Esophagus muscularis mucosa (tissue), 4 donors: ENCODE measurements around the gene KIR2DL3. TPM values are rescaled to one million over a fixed set of nuclear protein-coding genes. Genes with fewer than 3 reads are reported as not detected.

Experiments
- DNase-seq: peaks from one replicate; pipeline ENCODE4 v3.0.0-alpha.2; 2017; ENCODE audit errors: extremely low spot score
- H3K27ac ChIP-seq, 4 donors: fragments of 200-600 bp; sonication (generic); replicated peaks in 1 of 4; 1 replicate in 3 of 4; 2 replicates in 1 of 4; pipeline ENCODE4 v1.5.1; 2016 to 2019; ENCODE audit warnings: mild to moderate bottlenecking in 1 of 4
- H3K27me3 ChIP-seq, 4 donors: fragments of 200-600 bp; sonication (generic); one replicate each; pipeline versions ENCODE4 v1.5.1 to v1.6.0; 2016 to 2019
- H3K36me3 ChIP-seq, 4 donors: fragments of 200-600 bp; sonication (generic); one replicate each; pipeline ENCODE4 v1.5.1; 2016 to 2019
- H3K4me1 ChIP-seq, 4 donors: fragments of 200-600 bp; sonication (generic); one replicate each; pipeline ENCODE4 v1.5.1; 2016 to 2019
- H3K4me3 ChIP-seq, 4 donors: fragments of 200-600 bp; sonication (generic); 1 replicate in 2 of 4; 2 replicates in 2 of 4; pipeline ENCODE4 v1.5.1; 2016 to 2019; ENCODE audit warnings: mild to moderate bottlenecking in 4 of 4, moderate library complexity in 1 of 4
- H3K9me3 ChIP-seq, 4 donors: fragments of 200-600 bp; sonication (generic); 1 replicate in 3 of 4; 2 replicates in 1 of 4; pipeline ENCODE4 v1.5.1; 2016 to 2019
- CTCF ChIP-seq, 3 experiments: fragments of 200-600 bp in 2 of 3; fragments of 450-650 bp in 1 of 3; sonication (generic) in 2 of 3; IDR thresholded peaks; one replicate each; pipeline ENCODE4 v1.5.1; 2017 to 2019; ENCODE audit warnings: antibody characterized with exemption in 3 of 3, mild to moderate bottlenecking in 2 of 3, moderate library complexity in 1 of 3
- EP300 ChIP-seq: sonication (generic); formaldehyde crosslinking; IDR thresholded peaks from one replicate; pipeline ENCODE4 v1.6.1; 2017; ENCODE audit warnings: antibody characterized with exemption
- POLR2A ChIP-seq: fragments of 450-650 bp; IDR thresholded peaks from one replicate; pipeline ENCODE4 v1.6.1; 2017; ENCODE audit warnings: antibody characterized with exemption, moderate library complexity, mild to moderate bottlenecking, low read depth
- POLR2AphosphoS5 ChIP-seq, 2 donors: sonication (generic); formaldehyde crosslinking; IDR thresholded peaks; one replicate each; pipeline ENCODE4 v1.6.1; 2017; ENCODE audit warnings: antibody characterized with exemption in 2 of 2
- WGBS: methylation state at CpG from one replicate; pipeline ENCODE4 v1.1.5; 2018; 5-methylcytosine and 5-hydroxymethylcytosine counted together
- intact Hi-C: fragments of 100-400 bp; cut with DNase I; formaldehyde crosslinking; loops from one replicate; pipeline ENCODE4 v1.15.1; 2023
- small RNA-seq, 3 donors: library from RNA; depleted of rRNA; stranded (forward); fragments of <200 nt; gene quantifications; one replicate each; pipeline ENCODE3, GENCODE V24; 2016
- total RNA-seq, 4 donors: library from RNA; depleted of rRNA; stranded (reverse); fragments of >200 nt; gene quantifications; one replicate each; pipeline versions ENCODE4 v1.1.0 to v1.2.1, GENCODE V29; 2016

KIR2DL3 gene
- total RNA-seq, 4 donors from 2014 or later, result not detected

- intact Hi-C loops, result no loop called here
These were observed 52.4 kb downstream of the KIR2DL3 start for GRCh38 chr19:54790711-54791110.

GRCh38 chr19:54791476-54791875 lies 53.2 kb downstream of the KIR2DL3 start:
- WGBS, result 88% methylated on average over 6 of the region's 6 CpGs
- DNase-seq, result no peak

More at GRCh38 chr19:54790711-54791110, 52.4 kb downstream of the KIR2DL3 start:
- no peaks in the 10 kb centered on the region for H3K36me3 ChIP-seq
- H3K27me3 ChIP-seq, result peaks cover 0 to 14% (median 0%) of the 10 kb centered on the region in 4 donors
- H3K4me3 ChIP-seq, result no peak overlapping the region
- WGBS, result 65% methylated on average over 3 of the region's 5 CpGs
- H3K27ac ChIP-seq, result no peak overlapping the region
- TF ChIP-seq POLR2A, result no peak
- H3K4me1 ChIP-seq, result no peaks in the 10 kb centered on the region
- H3K9me3 ChIP-seq, result no peaks in the 10 kb centered on the region
- DNase-seq, result no peak

GRCh38 chr19:54792814-54793213 lies 54.5 kb downstream of the KIR2DL3 start:
- 62% methylated on average over 8 of the region's 8 CpGs for WGBS
- peak overlapping the region; percentile 13 to 29 (median 20) for H3K4me3 ChIP-seq

More at GRCh38 chr19:54791476-54791875, 53.2 kb downstream of the KIR2DL3 start:
- intact Hi-C loops, result no loop called here
- H3K27me3 ChIP-seq, result peaks cover 0 to 11% (median 0%) of the 10 kb centered on the region in 4 donors
- H3K4me1 ChIP-seq, result no peaks in the 10 kb centered on the region
- no peaks in the 10 kb centered on the region for H3K9me3 ChIP-seq
- no peaks in the 10 kb centered on the region for H3K36me3 ChIP-seq
- TF ChIP-seq CTCF (IDR thresholded peaks at IDR 0.05) (no peak), POLR2A (no peak), EP300 (no peak), POLR2AphosphoS5 (IDR thresholded peaks at IDR 0.05) (no peak)
- no peak overlapping the region for H3K4me3 ChIP-seq
- H3K27ac ChIP-seq, result no peak overlapping the region

GRCh38 chr19:54795758-54796157 lies 57.4 kb downstream of the KIR2DL3 start:
- 52% methylated on average over 1 of the region's 1 CpG for WGBS
- TF ChIP-seq CTCF (IDR thresholded peaks at IDR 0.05) (no peak), EP300 (no peak)
- H3K27ac ChIP-seq, result no peak overlapping the region
- intact Hi-C loops, result no loop called here
- H3K9me3 ChIP-seq, result peaks cover 0 to 6% (median 0%) of the 10 kb centered on the region in 4 donors
- H3K4me1 ChIP-seq, result no peaks in the 10 kb centered on the region
- H3K4me3 ChIP-seq, result no peak overlapping the region
- peaks cover 0 to 16% (median 0%) of the 10 kb centered on the region in 4 donors for H3K27me3 ChIP-seq
- H3K36me3 ChIP-seq, result no peaks in the 10 kb centered on the region
- DNase-seq, result no peak

More at GRCh38 chr19:54792814-54793213, 54.5 kb downstream of the KIR2DL3 start:
- Histone ChIP-seq H3K4me1 (no peaks in the 10 kb centered on the region), H3K36me3 (no peaks in the 10 kb centered on the region), H3K27me3 (peaks cover 0 to 15% (median 0%) of the 10 kb centered on the region in 4 donors), H3K27ac (no peak overlapping the region), H3K9me3 (no peaks in the 10 kb centered on the region)
- intact Hi-C loops, result no loop called here
- TF ChIP-seq POLR2AphosphoS5 (IDR thresholded peaks at IDR 0.05), result no peak
- TF ChIP-seq POLR2A, result no peak
- no peak for DNase-seq

Small RNAs within 50 kb of the gene (small RNA-seq; reads per million reads assigned to genes)
- gene AC245128.2 (0 reads per million in 3 donors), gene KIR3DP1 (0 reads per million in 3 donors)

Other genes with a start within 250 kb of the KIR2DL3 start
- gene LAIR2, start 235.7 kb upstream of the KIR2DL3 start, total RNA-seq, result not detected
- 1 to 10 TPM in 3 of 4 donors, under 1 TPM in 1; 0.83 to 4.6 (median 2.3) TPM for gene LILRA2, start 164.7 kb upstream of the KIR2DL3 start, total RNA-seq
- 1 to 10 TPM in 1 of 4 donors, under 1 TPM in 3; 0.23 to 2.0 (median 0.47) TPM for gene LILRA1, start 144.9 kb upstream of the KIR2DL3 start, total RNA-seq
- gene LILRB1, start 108.0 kb upstream of the KIR2DL3 start, total RNA-seq, result 1 to 10 TPM; 1.4 to 5.0 (median 2.7) TPM
- 10 to 100 TPM in 1 of 4 donors, 1 to 10 TPM in 3; 4.9 to 16.2 (median 6.5) TPM for gene LILRB4, start 75.5 kb upstream of the KIR2DL3 start, total RNA-seq
- not detected for gene KIR3DL3, start 14.1 kb upstream of the KIR2DL3 start, total RNA-seq
- gene KIR2DL1, start 31.3 kb downstream of the KIR2DL3 start, total RNA-seq, result not detected
- not detected for gene KIR2DL4, start 65.1 kb downstream of the KIR2DL3 start, total RNA-seq
- gene KIR3DL1, start 78.0 kb downstream of the KIR2DL3 start, total RNA-seq, result not detected
- gene KIR2DS4, start 94.2 kb downstream of the KIR2DL3 start, total RNA-seq, result not detected
- not detected for gene KIR3DL2, start 111.9 kb downstream of the KIR2DL3 start, total RNA-seq
- gene FCAR, start 135.7 kb downstream of the KIR2DL3 start, total RNA-seq, result 1 to 10 TPM in 2 of 4 donors, under 1 TPM in 1, not detected in 1; 0.29 to 6.3 (median 1.4) TPM
- under 1 TPM in 1 of 4 donors, not detected in 3; 0.33 TPM for gene NCR1, start 167.6 kb downstream of the KIR2DL3 start, total RNA-seq
- not detected for gene NLRP7, start 209.0 kb downstream of the KIR2DL3 start, total RNA-seq
- gene NLRP2, start 227.9 kb downstream of the KIR2DL3 start, total RNA-seq, result under 1 TPM in 2 of 4 donors, not detected in 2; 0.42 to 0.50 TPM